HCT116 (cell line): ENCODE measurements around the gene STX12.

Source experiments
- EZH2 ChIP-seq: fragments of 200-600 bp; sonication (generic); IDR thresholded peaks from 2 replicates; pipeline ENCODE4 v1.6.1; 2017; ENCODE audit warnings: antibody characterized with exemption, mixed run types
- EZH2phosphoT487 ChIP-seq: fragments of 200-600 bp; IDR thresholded peaks from 2 replicates; pipeline ENCODE4 v1.6.1; 2018; ENCODE audit warnings: antibody characterized with exemption, borderline replicate concordance
- FOSL1 ChIP-seq: IDR thresholded peaks from 2 replicates; pipeline ENCODE4 v1.6.1; 2012; ENCODE audit warnings: low read depth
- JUND ChIP-seq: IDR thresholded peaks from 2 replicates; pipeline ENCODE4 v1.6.1; 2012
- POLR2A ChIP-seq: IDR thresholded peaks from 2 replicates; pipeline ENCODE4 v1.7.0; 2011; ENCODE audit warnings: borderline replicate concordance; ENCODE audit not compliant: insufficient read depth, insufficient read length; ENCODE audit errors: extremely low read depth
- POLR2AphosphoS5 ChIP-seq: IDR thresholded peaks from 2 replicates; pipeline ENCODE4 v1.6.1; 2011; ENCODE audit warnings: mild to moderate bottlenecking, low read depth, low read length, moderate library complexity
- RAD21 ChIP-seq: IDR thresholded peaks from 2 replicates; pipeline ENCODE4 v1.6.1; 2012; ENCODE audit warnings: low read depth, mild to moderate bottlenecking
- SIN3A ChIP-seq: IDR thresholded peaks from 2 replicates; pipeline ENCODE4 v1.6.1; 2012; ENCODE audit warnings: low read depth
- SRF ChIP-seq: IDR thresholded peaks from 2 replicates; pipeline ENCODE4 v1.6.1; 2012; ENCODE audit warnings: low read depth
- TCF7L2 ChIP-seq: IDR thresholded peaks from 2 replicates; pipeline ENCODE4 v1.7.0; 2011; ENCODE audit warnings: borderline replicate concordance, inconsistent platforms; ENCODE audit not compliant: insufficient read depth, insufficient read length; ENCODE audit errors: extremely low read depth
- YY1 ChIP-seq: IDR thresholded peaks from 2 replicates; pipeline ENCODE4 v1.6.1; 2011; ENCODE audit warnings: low read length, low read depth, moderate library complexity, mild to moderate bottlenecking; ENCODE audit not compliant: insufficient replicate concordance; ENCODE audit errors: extremely low read depth
- TF ChIP-seq, protein P1 (sequence below), 3 experiments: fragments of 200-600 bp in 1 of 3; sonication (generic) in 1 of 3; IDR thresholded peaks in 2 of 3; conservative IDR thresholded peaks in 1 of 3; 2 replicates each; pipeline ENCODE4 v1.5.1; 2012 to 2017; ENCODE audit warnings: low read depth in 2 of 3, low read length in 2 of 3, antibody characterized with exemption in 1 of 3, borderline replicate concordance in 1 of 3, control low read depth in 1 of 3, mild to moderate bottlenecking in 1 of 3, mixed read lengths in 1 of 3, mixed run types in 1 of 3, moderate library complexity in 1 of 3; ENCODE audit not compliant: insufficient read depth in 1 of 3
- TF ChIP-seq, protein P2 (sequence below): IDR thresholded peaks from 2 replicates; pipeline ENCODE4 v1.6.1; 2012
- TF ChIP-seq, protein P3 (sequence below): IDR thresholded peaks from 2 replicates; pipeline ENCODE4 v1.6.1; 2012

DNA sequence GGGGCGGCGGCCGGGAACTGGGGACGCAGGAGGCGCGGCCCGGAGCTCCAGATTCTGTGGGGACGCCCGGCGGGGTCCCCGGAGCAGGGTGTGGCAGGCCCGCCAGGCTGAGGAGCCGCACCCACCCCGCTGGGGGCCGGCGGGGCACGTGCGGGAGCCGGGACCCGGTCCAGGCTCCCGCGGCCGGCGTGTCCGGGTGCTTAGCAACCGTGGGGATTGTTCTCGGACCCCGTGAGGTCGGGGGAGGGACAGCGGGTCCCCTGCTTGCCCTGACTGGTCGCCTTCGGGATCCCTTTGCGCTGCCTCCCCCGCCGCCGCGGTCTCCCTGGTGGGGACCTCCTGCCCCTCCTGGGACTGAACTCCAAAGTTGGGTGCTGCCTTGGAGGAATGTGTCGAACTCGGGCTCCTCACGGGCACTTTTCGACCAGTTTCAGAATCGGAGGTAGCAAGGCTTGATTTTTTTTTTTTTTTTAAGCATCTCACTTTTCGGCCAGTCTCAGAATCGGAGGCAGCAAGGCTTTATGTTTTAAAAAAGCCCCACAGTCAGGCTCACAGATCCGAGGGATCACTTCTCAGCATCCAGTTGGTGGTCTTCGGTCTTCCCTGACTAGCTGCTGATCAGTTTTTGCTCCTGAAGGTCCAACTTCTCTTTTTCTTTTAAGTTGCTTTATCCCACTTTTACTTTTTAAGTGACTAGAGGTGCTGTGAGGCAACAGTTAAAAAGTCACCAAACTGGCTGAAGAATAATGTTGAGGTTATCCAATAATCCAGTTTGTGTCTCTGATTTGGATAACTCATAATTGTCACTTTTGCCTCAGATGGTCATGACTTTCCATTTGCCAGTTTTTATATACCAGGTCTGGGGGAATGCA lies 46.6 kb upstream of the STX12 start:
- TF ChIP-seq, protein P1, sequence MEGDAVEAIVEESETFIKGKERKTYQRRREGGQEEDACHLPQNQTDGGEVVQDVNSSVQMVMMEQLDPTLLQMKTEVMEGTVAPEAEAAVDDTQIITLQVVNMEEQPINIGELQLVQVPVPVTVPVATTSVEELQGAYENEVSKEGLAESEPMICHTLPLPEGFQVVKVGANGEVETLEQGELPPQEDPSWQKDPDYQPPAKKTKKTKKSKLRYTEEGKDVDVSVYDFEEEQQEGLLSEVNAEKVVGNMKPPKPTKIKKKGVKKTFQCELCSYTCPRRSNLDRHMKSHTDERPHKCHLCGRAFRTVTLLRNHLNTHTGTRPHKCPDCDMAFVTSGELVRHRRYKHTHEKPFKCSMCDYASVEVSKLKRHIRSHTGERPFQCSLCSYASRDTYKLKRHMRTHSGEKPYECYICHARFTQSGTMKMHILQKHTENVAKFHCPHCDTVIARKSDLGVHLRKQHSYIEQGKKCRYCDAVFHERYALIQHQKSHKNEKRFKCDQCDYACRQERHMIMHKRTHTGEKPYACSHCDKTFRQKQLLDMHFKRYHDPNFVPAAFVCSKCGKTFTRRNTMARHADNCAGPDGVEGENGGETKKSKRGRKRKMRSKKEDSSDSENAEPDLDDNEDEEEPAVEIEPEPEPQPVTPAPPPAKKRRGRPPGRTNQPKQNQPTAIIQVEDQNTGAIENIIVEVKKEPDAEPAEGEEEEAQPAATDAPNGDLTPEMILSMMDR (IDR thresholded peaks at IDR 0.05 in 2 of 3, conservative IDR thresholded peaks at IDR 0.05 in 1 of 3; ENCODE audit: borderline replicate concordance in 1 of 3, insufficient read depth in 1 of 3, low read depth in 2 of 3, low read length in 2 of 3), result no peak
- TF ChIP-seq JUND (no peak), EZH2 (no peak), POLR2AphosphoS5 (no peak), YY1 (no peak), POLR2A (no peak), EZH2phosphoT487 (no peak), TCF7L2 (no peak), SIN3A (no peak), FOSL1 (no peak), RAD21 (no peak), SRF (no peak)
- TF ChIP-seq, protein P2, sequence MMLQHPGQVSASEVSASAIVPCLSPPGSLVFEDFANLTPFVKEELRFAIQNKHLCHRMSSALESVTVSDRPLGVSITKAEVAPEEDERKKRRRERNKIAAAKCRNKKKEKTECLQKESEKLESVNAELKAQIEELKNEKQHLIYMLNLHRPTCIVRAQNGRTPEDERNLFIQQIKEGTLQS, result no peak
- TF ChIP-seq, protein P3, sequence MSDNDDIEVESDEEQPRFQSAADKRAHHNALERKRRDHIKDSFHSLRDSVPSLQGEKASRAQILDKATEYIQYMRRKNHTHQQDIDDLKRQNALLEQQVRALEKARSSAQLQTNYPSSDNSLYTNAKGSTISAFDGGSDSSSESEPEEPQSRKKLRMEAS, result no peak
